Cardiac fibroblast (primary cell): ENCODE data around the gene MRPL41.

Source experiments
- DNase-seq, 2 donors: peaks; one replicate each; pipeline versions ENCODE4 v3.0.0 to v3.0.0-alpha.2; 2010; ENCODE audit warnings: low read depth in 2 of 2
- H3K4me3 ChIP-seq, 2 donors: replicated peaks in 1 of 2; 1 replicate in 1 of 2; 2 replicates in 1 of 2; pipeline ENCODE4 v1.5.1; 2011; ENCODE audit warnings: low read depth in 2 of 2, low read length in 2 of 2, mild to moderate bottlenecking in 2 of 2, moderate library complexity in 1 of 2
- TF ChIP-seq, protein P1 (sequence below): IDR thresholded peaks from one replicate; pipeline ENCODE4 v1.5.1; 2011; ENCODE audit warnings: low read depth, mild to moderate bottlenecking, low read length, inconsistent platforms

Gene MRPL41

DNA sequence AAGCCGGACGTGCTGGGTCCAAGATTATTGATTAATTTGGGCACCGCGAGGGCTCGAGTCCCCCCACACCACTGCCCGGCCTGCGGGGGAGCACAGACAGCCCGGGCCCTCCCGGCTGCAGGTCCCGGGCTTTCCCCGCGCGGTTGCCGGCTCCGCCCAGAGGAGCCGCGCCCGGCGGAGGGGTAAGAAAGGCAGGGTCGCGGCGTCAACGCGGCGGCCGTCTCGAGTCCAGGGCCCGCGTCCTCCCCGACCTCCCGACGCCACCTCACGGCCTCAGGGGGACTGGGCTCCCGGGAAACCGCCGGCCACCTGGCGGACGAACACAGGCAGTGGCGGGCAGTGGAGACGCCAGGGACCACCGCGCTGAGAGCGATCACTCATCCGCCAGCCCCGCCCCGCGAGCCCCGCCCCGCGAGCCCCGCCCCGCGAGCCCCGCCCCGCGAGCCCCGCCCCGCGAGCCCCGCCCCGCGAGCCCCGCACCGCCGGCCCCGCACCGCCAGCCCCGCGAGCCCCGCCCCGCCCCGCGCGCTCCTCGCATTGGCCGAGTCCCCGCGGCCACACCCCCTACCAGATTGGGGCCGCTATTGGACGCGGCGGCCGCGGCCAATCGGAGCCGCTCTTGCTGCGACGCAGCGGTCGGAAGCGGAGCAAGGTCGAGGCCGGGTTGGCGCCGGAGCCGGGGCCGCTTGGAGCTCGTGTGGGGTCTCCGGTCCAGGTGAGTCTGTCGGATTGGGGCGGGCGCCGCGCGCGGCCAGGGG lies at the start of gene MRPL41:
Gene MRPL41, plus strand, starts transcription at position 616 of the 758 bp plus-strand sequence. CDS start 203 bp downstream, outside the sequence.
- peak within 1 kb of the TSS; percentile 70 to 89 for H3K4me3 ChIP-seq
- peak; percentile 85 to 91 for DNase-seq
- TF ChIP-seq, protein P1, sequence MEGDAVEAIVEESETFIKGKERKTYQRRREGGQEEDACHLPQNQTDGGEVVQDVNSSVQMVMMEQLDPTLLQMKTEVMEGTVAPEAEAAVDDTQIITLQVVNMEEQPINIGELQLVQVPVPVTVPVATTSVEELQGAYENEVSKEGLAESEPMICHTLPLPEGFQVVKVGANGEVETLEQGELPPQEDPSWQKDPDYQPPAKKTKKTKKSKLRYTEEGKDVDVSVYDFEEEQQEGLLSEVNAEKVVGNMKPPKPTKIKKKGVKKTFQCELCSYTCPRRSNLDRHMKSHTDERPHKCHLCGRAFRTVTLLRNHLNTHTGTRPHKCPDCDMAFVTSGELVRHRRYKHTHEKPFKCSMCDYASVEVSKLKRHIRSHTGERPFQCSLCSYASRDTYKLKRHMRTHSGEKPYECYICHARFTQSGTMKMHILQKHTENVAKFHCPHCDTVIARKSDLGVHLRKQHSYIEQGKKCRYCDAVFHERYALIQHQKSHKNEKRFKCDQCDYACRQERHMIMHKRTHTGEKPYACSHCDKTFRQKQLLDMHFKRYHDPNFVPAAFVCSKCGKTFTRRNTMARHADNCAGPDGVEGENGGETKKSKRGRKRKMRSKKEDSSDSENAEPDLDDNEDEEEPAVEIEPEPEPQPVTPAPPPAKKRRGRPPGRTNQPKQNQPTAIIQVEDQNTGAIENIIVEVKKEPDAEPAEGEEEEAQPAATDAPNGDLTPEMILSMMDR: peak; percentile 27

DNA sequence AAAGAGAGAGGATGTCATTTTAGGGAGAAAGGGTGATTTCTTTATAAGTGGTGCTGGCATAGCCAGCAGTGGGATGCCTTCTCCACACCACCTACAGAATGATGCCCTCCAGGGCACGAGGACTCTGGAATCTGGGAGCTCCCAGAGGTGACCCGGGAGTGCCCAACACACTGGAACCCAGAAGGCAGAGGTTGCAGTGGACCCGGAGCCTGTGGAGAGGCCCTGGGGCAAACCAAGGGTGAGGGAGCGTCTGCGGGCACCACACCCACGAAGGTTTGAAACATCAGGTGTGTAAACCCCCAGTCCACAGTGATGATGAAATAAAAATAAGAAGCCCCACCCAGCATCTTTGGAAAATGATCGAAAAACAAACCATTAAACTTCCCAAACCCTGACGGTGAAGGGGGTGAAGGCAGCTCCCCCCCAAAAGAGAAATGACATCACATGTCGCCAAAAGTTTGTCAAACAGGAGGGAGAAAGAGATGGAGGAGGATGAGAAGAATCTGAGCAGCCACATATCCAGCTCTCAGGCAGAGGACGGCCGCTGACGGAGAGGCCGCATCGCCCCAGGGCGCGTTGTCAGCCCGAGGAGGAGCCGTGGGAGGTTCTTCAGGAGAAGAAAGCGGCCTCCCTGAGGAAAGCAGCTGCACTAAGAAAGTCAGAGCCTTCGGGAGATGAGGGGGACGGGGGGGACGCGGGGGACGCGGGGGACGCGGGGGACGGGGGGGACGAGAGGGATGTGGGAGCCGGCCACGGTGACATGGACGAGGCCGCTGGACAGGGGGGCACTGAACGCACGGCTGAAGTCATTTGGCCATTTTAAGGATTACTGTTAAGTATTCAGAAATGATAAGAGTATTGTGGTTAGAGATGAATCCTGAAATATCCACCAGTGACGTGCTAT lies 49.4 kb upstream of the MRPL41 start:
- no peak for DNase-seq
- TF ChIP-seq, protein P1: no peak
- no peak overlapping the region for H3K4me3 ChIP-seq

DNA sequence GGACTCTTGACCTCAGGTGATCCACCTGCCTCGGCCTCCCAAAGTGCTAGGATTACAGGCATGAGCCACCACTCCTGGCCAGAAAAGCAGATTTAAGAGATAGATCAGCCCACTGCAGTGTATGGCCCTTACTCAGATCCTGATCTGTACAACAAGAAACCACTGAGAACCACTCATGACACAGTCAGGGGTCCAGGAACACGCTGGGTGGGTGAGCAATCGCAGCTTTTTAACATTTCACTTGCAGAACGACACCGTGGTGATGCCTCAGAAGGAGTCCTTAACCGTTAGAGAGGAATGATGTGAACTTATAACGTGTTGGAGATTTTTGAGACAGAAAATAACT lies 47.3 kb upstream of the MRPL41 start:
- TF ChIP-seq, protein P1: no peak
- DNase-seq: no peak
- no peak overlapping the region for H3K4me3 ChIP-seq

DNA sequence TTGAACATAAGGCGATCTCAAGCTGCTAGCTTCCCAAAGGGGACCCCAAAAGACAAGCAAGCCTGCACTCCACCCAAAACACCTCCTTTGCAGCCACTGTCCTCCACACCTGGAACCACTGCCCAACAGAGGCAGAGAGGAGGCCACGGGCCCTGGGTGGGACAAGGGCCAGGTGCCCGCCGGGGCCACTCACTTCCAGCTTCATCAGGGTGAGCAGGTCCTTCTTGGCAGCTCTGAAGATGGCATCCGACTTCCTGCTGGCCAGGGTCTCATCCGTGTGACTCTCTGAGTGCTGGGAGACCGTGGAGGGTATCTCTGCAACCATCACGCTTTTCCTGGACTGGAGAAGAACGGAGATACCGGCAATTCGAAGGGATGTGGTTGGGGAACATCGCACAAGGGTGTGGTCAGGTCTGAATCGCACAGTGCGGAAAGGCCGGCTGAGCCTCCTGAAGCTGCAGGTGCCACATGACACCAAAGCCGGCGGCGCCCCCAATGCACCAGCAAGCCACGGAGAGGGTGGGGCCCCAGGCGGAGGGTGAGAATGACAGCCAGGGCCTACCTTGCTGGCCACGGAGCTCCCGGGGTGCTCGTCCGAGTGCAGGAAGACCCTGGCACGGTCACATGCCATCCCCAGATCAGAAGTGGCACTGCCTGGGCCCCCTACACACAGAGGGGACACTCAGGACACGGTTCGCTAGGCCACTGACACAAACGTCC lies 46.1 kb upstream of the MRPL41 start:
- TF ChIP-seq, protein P1: no peak
- no peak for DNase-seq
- H3K4me3 ChIP-seq: no peak overlapping the region

DNA sequence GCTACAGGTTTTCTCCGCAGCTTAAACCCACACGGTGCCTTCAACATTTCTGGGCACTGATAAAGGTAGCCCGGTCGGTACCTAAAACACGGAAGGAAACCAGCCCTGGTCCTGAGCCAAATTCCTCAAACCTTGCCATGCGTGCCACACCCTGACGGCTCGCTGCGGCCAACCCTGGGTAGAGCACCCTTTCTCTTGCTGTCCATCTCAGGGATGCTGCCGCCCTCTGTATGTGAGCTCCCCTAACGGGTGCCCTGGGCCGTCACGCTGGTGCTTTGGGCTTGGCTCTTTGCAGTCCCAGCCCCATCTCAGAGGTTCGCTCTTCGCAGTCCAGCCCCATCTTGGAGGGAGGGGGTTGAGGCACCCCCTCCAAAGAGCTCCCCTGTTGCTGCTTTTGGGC lies 45.4 kb upstream of the MRPL41 start:
- H3K4me3 ChIP-seq: no peak overlapping the region
- TF ChIP-seq, protein P1: no peak
- DNase-seq: no peak

DNA sequence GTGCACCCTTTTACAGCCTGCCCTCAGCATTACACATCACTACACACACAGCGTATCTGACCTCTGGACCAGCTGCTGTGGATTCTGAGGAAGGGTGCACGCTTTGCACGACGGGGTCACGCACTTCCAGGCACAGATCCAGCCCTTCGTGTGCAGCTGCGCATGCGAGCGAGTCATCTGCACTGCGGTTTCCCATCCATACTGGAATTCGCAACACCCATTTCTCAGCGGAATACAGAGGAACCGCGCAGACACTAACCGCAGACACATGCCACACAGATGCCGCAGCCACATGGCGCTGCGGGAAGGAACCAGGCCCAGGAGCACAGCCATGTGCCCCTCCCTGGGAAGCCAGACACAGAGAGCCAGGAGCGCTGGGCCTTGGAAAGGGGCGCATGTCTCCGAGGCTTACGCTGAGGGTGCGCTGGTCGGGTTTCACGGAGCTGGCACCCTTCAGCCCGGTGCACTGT lies 44.9 kb upstream of the MRPL41 start:
- H3K4me3 ChIP-seq: no peak overlapping the region
- TF ChIP-seq, protein P1: no peak
- DNase-seq: peak in 1 of 2 donors; percentile 67
